ENCODE results near the gene CD8B2.
"Not testable (repeated sequence)": the region's sequence is repeated elsewhere in the genome, so short reads cannot be mapped to it uniquely, and the experiment has no call there.

The CD8B2 gene

GRCh38 chr2:106555053-106555452, 67.9 kb downstream of the CD8B2 start:
- H3K27ac ChIP-seq (ENCODE audit: poor library complexity, severe bottlenecking), result no peak overlapping the region
- no peak overlapping the region for H3K4me3 ChIP-seq (ENCODE audit: severe bottlenecking)
- no peaks in the 10 kb centered on the region for H3K27me3 ChIP-seq (ENCODE audit: insufficient read depth, poor library complexity, severe bottlenecking)
- TF ChIP-seq, protein P1, sequence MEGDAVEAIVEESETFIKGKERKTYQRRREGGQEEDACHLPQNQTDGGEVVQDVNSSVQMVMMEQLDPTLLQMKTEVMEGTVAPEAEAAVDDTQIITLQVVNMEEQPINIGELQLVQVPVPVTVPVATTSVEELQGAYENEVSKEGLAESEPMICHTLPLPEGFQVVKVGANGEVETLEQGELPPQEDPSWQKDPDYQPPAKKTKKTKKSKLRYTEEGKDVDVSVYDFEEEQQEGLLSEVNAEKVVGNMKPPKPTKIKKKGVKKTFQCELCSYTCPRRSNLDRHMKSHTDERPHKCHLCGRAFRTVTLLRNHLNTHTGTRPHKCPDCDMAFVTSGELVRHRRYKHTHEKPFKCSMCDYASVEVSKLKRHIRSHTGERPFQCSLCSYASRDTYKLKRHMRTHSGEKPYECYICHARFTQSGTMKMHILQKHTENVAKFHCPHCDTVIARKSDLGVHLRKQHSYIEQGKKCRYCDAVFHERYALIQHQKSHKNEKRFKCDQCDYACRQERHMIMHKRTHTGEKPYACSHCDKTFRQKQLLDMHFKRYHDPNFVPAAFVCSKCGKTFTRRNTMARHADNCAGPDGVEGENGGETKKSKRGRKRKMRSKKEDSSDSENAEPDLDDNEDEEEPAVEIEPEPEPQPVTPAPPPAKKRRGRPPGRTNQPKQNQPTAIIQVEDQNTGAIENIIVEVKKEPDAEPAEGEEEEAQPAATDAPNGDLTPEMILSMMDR (IDR thresholded peaks at IDR 0.05; ENCODE audit: poor library complexity, severe bottlenecking), result no peak
- DNase-seq (ENCODE audit: low spot score) (no peak), ATAC-seq (ENCODE audit: low read depth) (no peak)
- peaks cover 6% of the 10 kb centered on the region for H3K4me1 ChIP-seq (ENCODE audit: insufficient read depth, poor library complexity, severe bottlenecking)
- H3K9me3 ChIP-seq (ENCODE audit: severe bottlenecking), result no peaks in the 10 kb centered on the region
- H3K36me3 ChIP-seq (ENCODE audit: low read depth), result no peaks in the 10 kb centered on the region

DNA sequence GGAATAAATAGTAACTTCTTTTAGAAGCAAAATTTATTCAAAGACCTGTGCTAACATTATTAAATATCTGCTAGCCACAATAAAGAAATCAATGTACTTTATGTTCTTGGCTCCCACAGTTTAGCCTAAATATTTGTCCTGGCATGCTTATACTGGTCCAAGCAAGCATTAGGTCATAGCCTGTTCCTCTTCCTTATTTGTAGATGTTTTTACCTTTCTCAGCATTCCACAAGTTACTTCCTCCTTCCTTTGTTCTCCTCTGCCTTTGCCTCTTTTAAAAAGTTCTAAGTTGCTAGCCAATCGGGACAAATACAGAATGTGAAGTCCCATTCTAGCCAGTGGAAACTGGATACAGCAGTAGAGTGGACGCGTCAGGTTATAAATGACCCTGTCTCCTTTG, 72.6 kb downstream of the CD8B2 start:
- not testable (repeated sequence) for H3K4me3 ChIP-seq (ENCODE audit: severe bottlenecking); H3K36me3 ChIP-seq (ENCODE audit: low read depth); ATAC-seq (ENCODE audit: low read depth); H3K27me3 ChIP-seq (ENCODE audit: insufficient read depth, poor library complexity, severe bottlenecking); H3K9me3 ChIP-seq (ENCODE audit: severe bottlenecking); H3K4me1 ChIP-seq (ENCODE audit: insufficient read depth, poor library complexity, severe bottlenecking); DNase-seq (ENCODE audit: low spot score)
- peak overlapping the region; percentile 8 for H3K27ac ChIP-seq (ENCODE audit: poor library complexity, severe bottlenecking)

GRCh38 chr2:106560773-106561172, 73.6 kb downstream of the CD8B2 start:
- no peaks in the 10 kb centered on the region for H3K27me3 ChIP-seq (ENCODE audit: insufficient read depth, poor library complexity, severe bottlenecking)
- H3K4me1 ChIP-seq (ENCODE audit: insufficient read depth, poor library complexity, severe bottlenecking), result peaks cover 6% of the 10 kb centered on the region
- H3K36me3 ChIP-seq (ENCODE audit: low read depth), result no peaks in the 10 kb centered on the region
- ATAC-seq (ENCODE audit: low read depth) (no peak), DNase-seq (ENCODE audit: low spot score) (no peak)
- H3K27ac ChIP-seq (ENCODE audit: poor library complexity, severe bottlenecking), result no peak overlapping the region
- TF ChIP-seq, protein P1 (IDR thresholded peaks at IDR 0.05; ENCODE audit: poor library complexity, severe bottlenecking), result no peak
- H3K4me3 ChIP-seq (ENCODE audit: severe bottlenecking), result no peak overlapping the region
- H3K9me3 ChIP-seq (ENCODE audit: severe bottlenecking), result no peaks in the 10 kb centered on the region

- H3K9me3 ChIP-seq (ENCODE audit: severe bottlenecking), result no peaks in the 10 kb centered on the region
- no peaks in the 10 kb centered on the region for H3K36me3 ChIP-seq (ENCODE audit: low read depth)
- ATAC-seq (ENCODE audit: low read depth) (no peak), DNase-seq (ENCODE audit: low spot score) (no peak)
- H3K4me1 ChIP-seq (ENCODE audit: insufficient read depth, poor library complexity, severe bottlenecking), result peaks cover 6% of the 10 kb centered on the region
- H3K4me3 ChIP-seq (ENCODE audit: severe bottlenecking), result no peak overlapping the region
- H3K27ac ChIP-seq (ENCODE audit: poor library complexity, severe bottlenecking), result no peak overlapping the region
- TF ChIP-seq, protein P1 (IDR thresholded peaks at IDR 0.05; ENCODE audit: poor library complexity, severe bottlenecking), result no peak
- H3K27me3 ChIP-seq (ENCODE audit: insufficient read depth, poor library complexity, severe bottlenecking), result no peaks in the 10 kb centered on the region
These were observed 74.2 kb downstream of the CD8B2 start for GRCh38 chr2:106561356-106561755.

DNA sequence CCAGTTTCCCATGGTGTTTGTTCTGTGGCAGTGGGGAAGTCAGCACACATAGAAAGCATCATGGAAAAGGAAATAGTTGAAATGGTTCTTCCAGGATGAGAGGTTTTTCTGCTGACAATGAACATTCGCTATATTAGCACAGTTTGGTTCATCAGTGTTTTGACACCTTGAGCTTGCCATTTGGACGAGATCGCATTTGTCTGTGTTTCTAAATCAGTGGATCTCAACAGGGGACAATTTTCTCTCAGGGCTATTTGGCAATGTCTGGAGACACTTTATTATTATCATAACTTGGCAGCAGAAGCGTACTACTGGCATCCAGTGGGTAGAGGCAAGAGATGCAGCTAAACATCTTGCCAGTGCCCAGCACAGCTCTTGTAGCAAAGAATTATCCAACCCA, 74.6 kb downstream of the CD8B2 start:
- Histone ChIP-seq H3K27ac (ENCODE audit: poor library complexity, severe bottlenecking) (no peak overlapping the region), H3K36me3 (ENCODE audit: low read depth) (no peaks in the 10 kb centered on the region), H3K4me3 (ENCODE audit: severe bottlenecking) (no peak overlapping the region), H3K9me3 (ENCODE audit: severe bottlenecking) (no peaks in the 10 kb centered on the region), H3K4me1 (ENCODE audit: insufficient read depth, poor library complexity, severe bottlenecking) (peaks cover 6% of the 10 kb centered on the region), H3K27me3 (ENCODE audit: insufficient read depth, poor library complexity, severe bottlenecking) (no peaks in the 10 kb centered on the region)
- TF ChIP-seq, protein P1 (IDR thresholded peaks at IDR 0.05; ENCODE audit: poor library complexity, severe bottlenecking), result no peak
- DNase-seq (ENCODE audit: low spot score) (no peak), ATAC-seq (ENCODE audit: low read depth) (no peak)
